Stimulated activated CD8-positive, alpha-beta memory T cell treated with anti-CD3 and anti-CD28 coated beads, Interleukin-7, amount 100 ng/mL, for 48 hours (primary cell): ENCODE results near the gene HSPA4L.

Experiments
- DNase-seq, 2 donors: peaks; one replicate each; pipeline ENCODE4 v3.0.0-alpha.2; 2020; ENCODE audit warnings: low read depth in 1 of 2; ENCODE audit errors: extremely low read depth in 1 of 2

HSPA4L gene

GRCh38 chr4:127856813-127857447 lies 74.8 kb downstream of the HSPA4L start:
- DNase-seq, result no peak

DNA sequence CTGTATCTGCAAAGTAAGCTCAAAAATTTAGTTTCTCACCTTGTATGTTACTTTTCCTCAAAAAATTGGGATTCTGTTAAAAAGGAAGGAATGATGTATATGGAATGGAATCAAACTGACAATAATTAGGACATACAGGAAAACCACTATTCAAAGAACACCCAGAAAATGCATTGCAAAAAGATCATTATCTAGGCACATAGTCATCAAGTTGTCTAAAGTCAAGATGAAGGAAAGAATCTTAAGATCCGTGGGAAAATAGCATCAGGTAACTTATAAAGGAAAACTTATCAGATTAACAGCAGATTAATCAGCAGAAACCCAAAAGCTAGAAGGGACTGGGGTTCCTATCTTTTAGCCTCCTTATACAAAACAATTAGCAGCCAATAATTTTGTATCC lies 75.5 kb downstream of the HSPA4L start:
- no peak for DNase-seq

DNA sequence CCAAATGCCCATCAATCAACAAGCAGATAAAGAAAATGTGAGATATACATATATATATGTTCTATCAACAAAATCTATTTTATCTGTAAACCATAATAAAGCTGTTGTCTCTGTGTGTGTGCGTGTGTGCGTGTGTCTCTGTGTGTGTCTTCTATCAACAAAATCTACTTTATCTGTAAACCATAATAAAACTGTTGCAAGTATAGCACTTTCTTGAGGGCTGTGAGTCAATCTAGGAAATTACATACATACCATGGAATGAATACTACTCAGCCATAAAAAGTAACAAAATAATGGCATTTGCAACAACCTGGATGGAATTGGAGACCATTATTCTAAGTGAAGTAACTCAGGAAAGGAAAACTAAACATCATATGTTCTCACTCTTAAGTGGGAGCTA lies 86.1 kb downstream of the HSPA4L start:
- no peak for DNase-seq

DNA sequence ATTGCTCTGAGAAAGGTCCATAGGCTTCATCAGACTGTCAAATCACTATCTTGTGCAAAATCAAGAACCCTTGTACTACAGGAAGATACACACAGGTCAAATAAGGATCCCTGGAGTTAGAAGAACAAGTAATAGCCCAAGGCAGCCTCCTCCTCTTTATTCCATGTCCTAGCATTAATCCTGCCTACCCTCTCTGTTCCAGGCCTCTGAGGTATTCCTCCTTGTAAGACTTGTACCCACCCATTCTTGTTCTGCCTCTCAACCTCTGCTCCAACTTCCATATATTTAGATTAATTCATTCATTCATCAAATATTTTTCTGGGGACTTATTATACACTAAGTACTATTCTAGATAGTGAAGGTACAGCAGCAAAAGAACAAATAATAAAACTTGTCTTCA lies 88.2 kb downstream of the HSPA4L start:
- no peak for DNase-seq

DNA sequence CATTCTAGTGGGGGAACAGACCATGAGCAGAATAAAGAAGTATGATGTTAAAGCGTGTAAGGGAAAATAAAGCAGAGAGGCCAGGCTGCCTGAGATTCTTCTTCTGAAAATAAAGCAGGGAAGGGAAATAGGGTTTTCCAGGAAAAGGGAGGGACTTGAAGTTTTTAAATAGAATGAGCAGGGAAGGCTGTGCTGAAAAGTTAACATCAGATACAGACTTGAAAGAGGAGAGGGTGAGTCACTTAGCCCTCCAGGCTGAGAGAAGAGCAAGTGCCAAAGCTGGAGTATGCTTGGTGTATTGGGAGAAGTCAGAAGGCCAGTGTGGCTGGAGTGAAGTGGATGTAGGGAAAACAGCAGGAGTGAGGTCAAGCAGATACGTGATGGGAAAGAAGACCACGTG lies 88.6 kb downstream of the HSPA4L start:
- no peak for DNase-seq

GRCh38 chr4:127875791-127876190 lies 93.7 kb downstream of the HSPA4L start:
- DNase-seq, result no peak

GRCh38 chr4:127880763-127881562 lies 98.8 kb downstream of the HSPA4L start, which contains the start of gene PLK4:
PLK4 (plus strand) TSS chr4:127880893; CDS start chr4:127881135, 242 bp downstream.
- peak; percentile 91 to 95 for DNase-seq

DNA sequence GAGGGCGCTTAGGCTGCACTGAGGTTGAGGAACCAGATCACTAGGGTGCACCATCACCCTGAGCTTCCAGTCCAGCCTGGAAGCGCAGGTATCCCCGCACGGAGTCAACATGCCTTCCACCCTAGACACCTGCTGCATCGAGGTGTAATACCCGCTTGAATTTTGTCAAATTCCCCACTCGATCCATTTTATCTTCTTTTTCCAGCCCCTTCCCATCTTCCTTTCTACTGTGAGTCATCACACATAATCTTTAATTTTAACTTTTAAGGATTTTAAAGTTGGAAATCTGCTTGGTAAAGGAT lies 99.4 kb downstream of the HSPA4L start:
- DNase-seq, result no peak

- no peak for DNase-seq
Observed at GRCh38 chr4:127888559-127888958, 106.4 kb downstream of the HSPA4L start.

- no peak for DNase-seq
Observed at GRCh38 chr4:127889903-127890302, 107.8 kb downstream of the HSPA4L start.
